Transverse colon (tissue), 3 donors: Measurements from ENCODE around the gene CHST4.

Experiments
- CTCF ChIP-seq, 5 experiments: fragments of 200-600 bp in 3 of 5; fragments of 450-650 bp in 2 of 5; sonication (generic) in 3 of 5; IDR thresholded peaks; 1 replicate in 2 of 5; 2 replicates in 3 of 5; pipeline ENCODE4 v1.5.1; 2016 to 2017; ENCODE audit warnings: antibody characterized with exemption in 5 of 5, inconsistent platforms in 3 of 5, mild to moderate bottlenecking in 2 of 5, moderate library complexity in 1 of 5
- EP300 ChIP-seq: sonication (generic); formaldehyde crosslinking; IDR thresholded peaks from one replicate; pipeline ENCODE4 v1.6.1; 2017; ENCODE audit warnings: antibody characterized with exemption, low read depth
- POLR2A ChIP-seq: fragments of 450-650 bp; IDR thresholded peaks from one replicate; pipeline ENCODE4 v1.6.1; 2016; ENCODE audit warnings: antibody characterized with exemption, mild to moderate bottlenecking, moderate library complexity

- TF ChIP-seq CTCF (IDR thresholded peaks at IDR 0.05) (no peak), POLR2A (no peak), EP300 (no peak)
Measured at GRCh38 chr16:71547168-71547567, 20.9 kb downstream of the CHST4 start.
